ENCODE results near the gene EEF2. TPM values are rescaled to one million over a fixed set of nuclear protein-coding genes. Genes with fewer than 3 reads are reported as not detected.
"Not testable (repeated sequence)": the region's sequence is repeated elsewhere in the genome, so short reads cannot be mapped to it uniquely, and the experiment has no call there.

EEF2 gene
- total RNA-seq, 1 donor from 2014 or later, result 2,169 TPM

GRCh38 chr19:3968556-3969434 lies 16.5 kb downstream of the EEF2 start:
- peak; percentile 74 for ATAC-seq

GRCh38 chr19:3967983-3968382 lies 17.3 kb downstream of the EEF2 start:
- ATAC-seq, result not testable (repeated sequence)

DNA sequence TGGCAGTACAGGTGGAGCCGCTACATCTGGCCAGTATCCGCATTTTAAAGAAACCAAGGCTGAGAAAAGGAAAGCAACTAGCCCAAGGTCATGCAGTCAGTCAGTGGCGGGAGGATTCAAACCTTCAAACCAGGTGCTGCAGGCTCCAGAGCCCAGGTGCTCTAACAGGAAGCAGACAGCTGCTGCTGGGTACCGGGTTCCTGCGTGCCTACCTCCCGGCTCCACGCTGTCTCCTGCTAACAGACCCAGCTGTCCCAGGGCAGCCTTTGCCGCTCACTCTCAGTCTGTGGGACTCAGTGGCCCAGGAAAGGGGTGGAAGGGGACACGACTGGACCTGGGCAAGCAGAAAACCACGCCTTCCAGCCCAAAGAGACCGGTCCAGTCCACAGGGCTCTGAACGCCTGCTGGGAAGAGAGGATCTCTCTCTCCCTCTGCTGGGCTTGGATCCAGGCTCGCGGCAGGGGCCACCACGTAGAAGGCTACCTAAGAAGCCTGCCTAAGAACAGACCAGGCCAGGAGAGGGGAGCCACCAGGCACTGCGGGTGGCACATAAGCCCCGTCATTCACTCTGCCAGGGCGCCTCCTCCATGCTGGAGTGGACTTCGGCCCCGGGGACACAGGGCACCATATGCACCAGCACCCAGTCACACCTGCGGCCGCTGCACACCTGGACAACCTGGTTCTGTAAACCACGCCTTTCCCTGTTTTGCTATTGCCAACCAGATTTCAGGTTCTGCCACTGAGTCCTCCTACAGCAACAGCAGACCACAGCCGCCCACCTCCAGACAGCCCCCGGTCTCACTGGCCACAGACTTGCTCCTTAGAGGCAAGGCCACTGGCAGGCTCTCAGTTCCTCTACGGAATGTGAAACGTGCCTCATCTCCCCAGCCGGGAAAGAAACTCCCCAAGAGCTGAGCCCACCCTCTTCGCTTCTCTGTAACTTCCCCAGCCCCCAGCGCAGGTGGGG lies 18.9 kb downstream of the EEF2 start:
- ATAC-seq, result no peak

DNA sequence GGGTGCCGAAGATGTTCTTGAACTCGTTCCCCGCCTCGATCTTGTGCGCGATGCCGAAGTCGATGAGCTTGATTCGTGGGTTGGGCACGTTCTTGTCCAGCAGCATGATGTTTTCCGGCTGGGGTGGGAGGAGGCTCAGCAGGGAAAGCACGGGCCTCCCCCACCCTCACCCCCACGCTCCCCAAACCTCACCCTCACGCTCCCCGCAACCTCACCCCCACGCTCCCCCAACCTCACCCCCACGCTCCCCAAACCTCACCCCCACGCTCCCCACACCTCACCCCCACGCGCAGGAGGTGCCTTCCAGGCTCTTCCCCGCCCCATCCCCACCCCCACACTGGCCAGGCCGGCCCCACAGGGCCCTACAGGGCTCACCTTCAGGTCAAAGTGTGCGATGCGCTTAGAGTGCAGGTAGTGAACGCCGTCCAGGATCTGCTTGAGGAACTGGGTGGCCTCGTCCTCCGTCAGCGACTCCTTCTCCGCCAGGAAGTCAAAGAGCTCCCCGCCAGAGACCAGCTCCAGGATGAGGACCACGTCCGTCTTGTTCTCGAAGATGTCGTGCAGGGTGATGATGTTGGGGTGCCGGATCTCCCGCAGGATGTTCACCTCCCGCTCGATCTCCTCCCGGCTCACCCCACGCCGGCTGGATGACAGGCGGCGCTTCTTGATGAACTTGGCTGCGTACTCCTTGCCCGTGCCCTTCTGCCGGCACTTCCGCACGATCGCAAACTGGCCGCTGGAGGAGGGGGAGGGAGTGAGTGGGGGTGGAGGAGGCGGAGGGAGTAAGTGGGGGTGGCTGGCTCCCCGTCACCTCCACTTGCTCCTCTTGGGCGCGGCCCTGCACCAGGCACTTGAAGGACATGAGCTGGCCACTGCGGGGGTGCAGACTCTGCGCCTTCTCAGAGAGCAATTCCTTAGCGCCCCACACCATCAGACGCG lies 20.7 kb downstream of the EEF2 start:
- no peak for ATAC-seq

DNA sequence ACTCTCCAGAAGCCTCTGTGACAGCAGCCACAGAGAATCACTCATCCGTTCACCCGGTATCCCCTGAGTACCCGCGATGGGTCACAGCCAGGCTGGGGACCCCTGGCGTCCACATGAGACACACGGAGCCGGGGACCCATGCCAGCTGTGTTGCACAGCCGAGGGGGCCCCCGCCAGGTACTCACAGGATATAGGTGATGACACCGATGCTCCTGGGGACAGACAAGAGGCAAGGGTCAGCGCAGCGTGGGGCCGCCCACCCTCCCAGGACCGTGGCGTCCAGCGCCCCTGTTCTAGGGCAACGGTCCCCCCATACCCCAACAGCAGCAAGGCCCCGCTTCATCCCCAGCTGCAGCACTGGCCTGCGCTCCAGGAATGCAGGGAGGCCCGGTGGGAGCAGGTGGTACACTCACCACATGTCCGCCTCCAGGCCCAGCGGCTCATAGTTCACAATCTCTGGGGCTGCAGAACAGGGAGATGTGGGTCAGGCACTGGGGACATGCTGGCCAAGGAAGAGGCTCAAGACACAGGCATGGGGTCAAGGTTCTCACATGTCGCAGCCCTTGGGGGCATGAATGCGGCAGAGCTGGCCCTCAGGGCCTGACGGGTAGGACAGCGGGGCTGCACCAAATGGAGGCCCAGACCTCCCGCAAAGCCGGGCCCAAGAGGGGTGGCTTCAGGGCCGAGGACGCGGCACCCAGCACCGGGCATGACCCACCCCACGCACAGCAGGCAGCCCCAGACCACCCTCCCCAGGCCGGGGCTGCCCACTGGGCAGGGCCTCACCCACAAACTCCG lies 21.6 kb downstream of the EEF2 start:
- no peak for ATAC-seq

- no peak for ATAC-seq
These were observed 24.3 kb downstream of the EEF2 start for GRCh38 chr19:3961007-3961406.

- ATAC-seq, result no peak
These were observed 25.5 kb downstream of the EEF2 start for GRCh38 chr19:3959766-3960131.

DNA sequence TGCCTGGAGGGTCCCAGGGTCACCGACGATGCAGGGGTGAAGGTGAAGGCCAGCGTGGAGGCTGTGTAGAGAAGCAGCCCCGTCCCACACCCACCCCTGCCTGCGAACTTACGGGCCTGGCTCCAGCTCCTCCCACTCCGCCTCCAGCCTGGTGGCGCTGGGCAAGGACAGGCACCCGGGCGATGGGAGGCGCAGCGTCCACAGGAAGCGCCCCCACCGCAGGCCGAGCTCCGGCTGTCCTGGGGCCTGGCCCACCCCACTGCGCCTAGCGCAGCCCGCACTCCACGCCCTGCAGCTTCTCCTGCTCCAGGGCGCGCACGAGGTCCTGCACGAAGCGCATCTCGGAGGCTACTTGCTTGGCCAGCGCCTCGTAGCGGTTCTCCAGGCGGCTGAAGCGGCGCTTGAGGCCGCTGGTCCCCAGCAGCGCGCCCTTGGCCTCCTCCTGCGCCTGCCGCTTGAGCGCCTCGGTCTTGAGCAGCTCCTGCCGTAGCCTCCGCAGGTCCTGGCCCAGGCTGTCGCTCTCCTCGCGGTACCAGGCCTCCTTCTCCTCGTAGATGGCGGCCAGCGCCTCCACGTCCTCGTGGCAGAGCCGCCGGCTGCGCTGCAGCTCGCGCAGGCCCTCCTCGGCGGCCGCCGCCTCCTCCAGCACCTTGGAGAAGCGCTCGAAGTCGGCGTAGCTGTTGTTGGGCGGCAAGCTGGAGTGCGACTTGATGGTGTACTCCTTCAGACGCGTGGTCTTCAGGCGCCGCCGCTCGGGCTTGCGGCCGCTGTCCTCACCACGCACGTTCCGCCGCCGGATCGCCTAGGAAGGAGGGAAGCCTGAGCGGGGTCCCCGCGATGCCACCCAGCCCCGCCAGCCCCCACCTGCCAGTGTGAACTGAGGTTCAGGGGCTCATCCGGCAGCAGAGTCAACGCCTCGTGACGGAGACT lies 26.2 kb downstream of the EEF2 start:
- ATAC-seq, result peak; percentile 4

DNA sequence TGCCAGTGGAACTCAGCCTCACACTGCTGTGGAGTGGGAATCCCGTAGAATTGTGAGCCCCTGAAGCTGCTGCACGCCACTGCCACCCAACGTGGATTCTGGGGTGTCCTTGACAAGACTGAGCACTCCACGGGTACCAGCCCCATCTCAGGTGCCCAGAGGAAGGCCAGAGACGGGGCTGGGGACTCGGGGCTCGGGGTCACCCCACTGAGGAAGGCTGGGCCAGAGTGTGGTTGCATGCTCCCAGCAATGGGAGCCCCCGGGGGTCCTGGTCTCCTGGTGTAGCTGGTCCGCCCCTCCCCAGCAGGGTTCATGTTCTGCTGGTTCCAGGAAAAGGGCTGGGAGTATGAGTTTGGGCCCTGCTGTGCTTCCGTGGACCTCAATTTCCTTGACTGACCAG lies 29.6 kb downstream of the EEF2 start:
- no peak for ATAC-seq

DNA sequence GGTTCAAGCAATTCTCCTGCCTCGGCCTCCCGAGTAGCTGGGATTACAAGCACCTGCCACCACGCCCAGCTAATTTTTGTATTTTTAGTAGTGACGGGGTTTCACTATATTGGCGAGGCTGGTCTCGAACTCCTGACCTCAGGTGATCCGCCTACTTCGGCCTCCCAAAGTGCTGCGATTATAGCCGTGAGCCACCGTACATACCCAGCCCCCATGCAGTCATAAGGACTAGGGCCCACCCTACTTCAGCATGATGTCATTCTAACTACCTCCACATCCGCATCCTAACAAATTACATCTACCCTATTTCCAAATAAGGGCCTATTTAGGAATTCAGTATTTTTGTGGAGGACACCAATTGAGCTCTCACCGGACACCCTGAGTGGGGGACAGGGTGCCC lies 30.0 kb downstream of the EEF2 start:
- not testable (repeated sequence) for ATAC-seq

- no peak for ATAC-seq
These were observed 31.2 kb downstream of the EEF2 start for GRCh38 chr19:3954107-3954506.

GRCh38 chr19:3952755-3953276 lies 32.4 kb downstream of the EEF2 start:
- not testable (repeated sequence) for ATAC-seq

DNA sequence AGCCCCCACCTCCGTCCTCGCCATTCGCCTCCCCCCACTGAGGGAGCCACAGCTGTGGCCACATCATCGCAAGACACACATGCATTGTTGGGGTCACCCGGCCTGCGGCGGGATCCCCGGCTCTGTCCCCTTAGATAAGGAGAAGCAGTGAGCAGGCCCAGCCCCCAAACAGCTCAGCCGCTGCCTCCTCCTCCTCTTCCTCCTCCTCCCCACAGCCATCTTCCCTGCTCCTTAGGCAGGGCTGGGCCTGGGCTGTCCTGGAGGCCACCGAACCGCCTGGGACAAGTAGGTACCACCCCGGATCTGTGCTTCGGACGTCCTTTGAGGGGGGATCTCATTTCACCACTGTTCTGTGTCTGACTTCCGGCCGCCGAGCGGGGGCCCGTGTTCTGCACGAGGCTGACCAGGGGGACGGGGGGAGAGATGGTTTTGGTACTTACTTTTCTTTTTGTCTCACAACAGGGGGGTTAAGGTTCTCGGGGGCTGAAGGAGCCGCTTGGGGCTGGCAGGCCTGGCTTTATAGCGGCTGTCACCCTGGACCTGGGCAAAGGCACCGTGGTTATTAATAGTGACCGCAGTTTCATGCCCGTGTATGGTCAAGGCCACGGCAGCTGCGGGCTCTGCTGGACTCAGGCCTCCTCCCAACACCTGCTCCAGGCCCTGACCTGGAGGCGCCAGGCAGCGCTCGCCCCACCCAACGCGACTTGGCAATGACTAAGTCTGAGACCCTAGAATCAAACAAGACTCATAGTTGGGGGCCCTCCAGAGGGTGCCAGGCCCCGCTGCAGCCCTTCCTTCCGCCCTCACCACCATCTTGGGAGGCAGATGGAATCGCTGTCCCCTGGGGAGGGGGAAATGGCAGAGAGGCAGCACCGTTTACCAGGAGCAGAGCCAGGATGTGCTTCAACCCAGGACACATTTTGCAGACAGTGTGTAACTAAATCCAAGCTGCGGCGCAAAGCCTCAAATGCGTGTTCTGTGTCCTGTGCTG lies 34.1 kb downstream of the EEF2 start:
- ATAC-seq, result peak; percentile 5

- no peak for ATAC-seq
These were observed 35.0 kb downstream of the EEF2 start for GRCh38 chr19:3949997-3950859.

DNA sequence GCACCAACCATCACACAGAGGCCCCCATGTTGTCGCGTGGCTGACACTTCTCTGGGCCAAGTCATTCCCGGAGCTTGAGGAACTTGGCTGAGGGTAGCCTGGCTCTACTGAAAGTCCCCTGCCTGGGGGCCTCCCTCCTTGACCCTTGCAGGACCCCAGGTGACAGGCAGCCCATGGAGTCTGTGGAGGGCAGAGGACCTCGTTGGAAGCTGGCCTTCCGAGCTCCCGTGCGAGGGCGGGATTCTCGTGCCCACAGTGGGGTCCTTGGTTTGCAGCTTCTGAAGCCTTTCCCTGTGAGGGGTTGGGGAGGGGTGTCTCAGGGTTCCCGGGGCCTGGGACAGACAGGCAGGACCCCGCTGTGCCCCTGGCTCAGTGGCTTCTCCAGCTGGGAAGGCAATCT lies 36.0 kb downstream of the EEF2 start:
- ATAC-seq, result no peak

GRCh38 chr19:3947316-3947933 lies 37.8 kb downstream of the EEF2 start:
- not testable (repeated sequence) for ATAC-seq

- ATAC-seq, result no peak
These were observed 39.4 kb downstream of the EEF2 start for GRCh38 chr19:3945838-3946237.

Data from esophagus mucosa (tissue), 1 donor.